GM12878 (cell line): ENCODE measurements around the gene RAET1E.
"Not testable (repeated sequence)": the region's sequence is repeated elsewhere in the genome, so short reads cannot be mapped to it uniquely, and the experiment has no call there.

Source experiments
- BRCA1 ChIP-seq: IDR thresholded peaks from 2 replicates; pipeline ENCODE4 v1.6.1; 2011; ENCODE audit warnings: low read depth, low read length, improper control_type of control experiment
- KDM1A ChIP-seq: fragments of 200-600 bp; sonication (generic); IDR thresholded peaks from 2 replicates; pipeline ENCODE4 v1.6.1; 2016; ENCODE audit warnings: borderline replicate concordance
- POLR2AphosphoS5 ChIP-seq: IDR thresholded peaks from 2 replicates; pipeline ENCODE4 v1.6.1; 2011; ENCODE audit warnings: mild to moderate bottlenecking, low read length, inconsistent platforms
- RFX5 ChIP-seq: IDR thresholded peaks from 2 replicates; pipeline ENCODE4 v1.6.1; 2011; ENCODE audit warnings: low read depth, low read length, improper control_type of control experiment
- SIN3A ChIP-seq: IDR thresholded peaks from 2 replicates; pipeline ENCODE4 v1.6.1; 2012; ENCODE audit warnings: low read depth, low read length, improper control_type of control experiment
- ZBED1 ChIP-seq: IDR thresholded peaks from 2 replicates; pipeline ENCODE4 v1.6.1; 2016; ENCODE audit warnings: borderline replicate concordance

DNA sequence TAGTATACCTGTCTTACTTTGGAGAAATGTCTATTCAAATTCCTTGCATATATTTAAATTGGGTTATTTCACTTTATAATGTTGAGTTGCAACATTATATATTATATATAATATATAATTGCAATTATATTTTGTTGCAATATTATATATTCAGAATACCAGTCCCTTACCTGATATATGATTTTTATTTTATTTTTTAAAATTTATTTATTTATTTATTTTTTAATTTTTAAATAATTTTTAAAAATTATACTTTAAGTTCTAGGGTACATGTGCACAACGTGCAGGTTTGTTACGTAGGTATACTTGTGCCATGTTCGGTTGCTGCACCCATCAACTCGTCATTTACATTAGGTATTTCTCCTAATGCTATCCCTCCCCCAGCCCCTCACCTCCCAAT lies 29.1 kb upstream of the RAET1E start:
- TF ChIP-seq BRCA1, KDM1A, SIN3A, ZBED1, RFX5, POLR2AphosphoS5: not testable (repeated sequence)
